HEK293T (cell line): ENCODE data around the gene ZNF484.

ENCODE experiments used
- ELF4 ChIP-seq: fragments of 450-650 bp; IDR thresholded peaks from 2 replicates; pipeline ENCODE4 v1.6.1; 2017; ENCODE audit warnings: antibody characterized with exemption
- FOXA1 ChIP-seq: fragments of 450-650 bp; IDR thresholded peaks from 2 replicates; pipeline ENCODE4 v1.6.1; 2016; ENCODE audit warnings: mild to moderate bottlenecking
- FOXM1 ChIP-seq: fragments of 450-650 bp; IDR thresholded peaks from 2 replicates; pipeline ENCODE4 v1.6.1; 2017; ENCODE audit warnings: mild to moderate bottlenecking, borderline replicate concordance
- HDGF ChIP-seq: fragments of 450-650 bp; IDR thresholded peaks from 2 replicates; pipeline ENCODE4 v1.6.1; 2017; ENCODE audit warnings: antibody characterized with exemption, borderline replicate concordance
- LEF1 ChIP-seq: fragments of 450-650 bp; IDR thresholded peaks from 2 replicates; pipeline ENCODE4 v1.6.1; 2017; ENCODE audit warnings: mild to moderate bottlenecking, borderline replicate concordance
- PKNOX1 ChIP-seq: fragments of 450-650 bp; IDR thresholded peaks from 2 replicates; pipeline ENCODE4 v1.6.1; 2016
- SP1 ChIP-seq: fragments of 450-650 bp; IDR thresholded peaks from 2 replicates; pipeline ENCODE4 v1.6.1; 2017
- SUZ12 ChIP-seq: fragments of 450-650 bp; IDR thresholded peaks from 2 replicates; pipeline ENCODE4 v1.6.1; 2016; ENCODE audit warnings: mild to moderate bottlenecking
- TARDBP ChIP-seq: fragments of 450-650 bp; IDR thresholded peaks from 2 replicates; pipeline ENCODE4 v1.6.1; 2016

GRCh38 chr9:92917176-92917800 is 39.5 kb upstream of the ZNF484 start:
- no peak for TF ChIP-seq FOXM1
- TF ChIP-seq TARDBP: no peak
- TF ChIP-seq PKNOX1: no peak
- no peak for TF ChIP-seq SP1
- TF ChIP-seq SUZ12: no peak
- TF ChIP-seq HDGF: no peak
- TF ChIP-seq FOXA1: no peak
- TF ChIP-seq LEF1: no peak
- TF ChIP-seq ELF4: no peak
